H1 (cell line): ENCODE measurements around the gene ACAD10. TPM values are rescaled to one million over a fixed set of nuclear protein-coding genes. Genes with fewer than 3 reads are reported as not detected.

Source experiments
- BRCA1 ChIP-seq: IDR thresholded peaks from 2 replicates; pipeline ENCODE4 v1.6.1; 2012; ENCODE audit warnings: low read depth, low read length, improper control_type of control experiment
- CEBPB ChIP-seq: IDR thresholded peaks from 2 replicates; pipeline ENCODE4 v1.6.1; 2012; ENCODE audit warnings: low read depth, low read length
- HDAC6 ChIP-seq: IDR thresholded peaks from one replicate; pipeline ENCODE4 v1.7.1; 2012; ENCODE audit warnings: low read depth, mild to moderate bottlenecking, inconsistent platforms, low read length, moderate library complexity
- MAFK ChIP-seq: IDR thresholded peaks from 2 replicates; pipeline ENCODE4 v1.6.1; 2012; ENCODE audit warnings: low read depth, mild to moderate bottlenecking, improper control_type of control experiment, low read length
- NRF1 ChIP-seq: IDR thresholded peaks from 2 replicates; pipeline ENCODE4 v1.6.1; 2011; ENCODE audit warnings: mild to moderate bottlenecking, low read depth, low read length, improper control_type of control experiment
- RBBP5 ChIP-seq: IDR thresholded peaks from 2 replicates; pipeline ENCODE4 v1.7.1; 2012; ENCODE audit warnings: low read depth, mild to moderate bottlenecking, inconsistent platforms, low read length, moderate library complexity, borderline replicate concordance
- USF2 ChIP-seq: IDR thresholded peaks from 2 replicates; pipeline ENCODE4 v1.6.1; 2011; ENCODE audit warnings: low read length, improper control_type of control experiment
- polyA plus RNA-seq, 7 experiments: library from polyadenylated mRNA; depleted of rRNA in 3 of 7; stranded (reverse) in 5 of 7; unstranded in 2 of 7; fragments of >200 nt in 5 of 7; fragments of 200-250 nt in 2 of 7; gene quantifications; 1 replicate in 5 of 7; 2 replicates in 1 of 7; 4 replicates in 1 of 7; pipeline versions ENCODE4 v1.2.1 to v1.2.3, GENCODE V29; 2011 to 2013; ENCODE audit warnings: missing spikeins in 2 of 7, mixed read lengths in 2 of 7
- total RNA-seq: library from RNA; stranded (reverse); fragmentation: NEBNext Ultra II Directional; extraction: Animal tissue kit (Norgen Biotek cat#: 25700); gene quantifications from 2 replicates; pipeline ENCODE4 v1.2.1, GENCODE V29; 2021

Gene ACAD10
- total and polyA plus RNA-seq, 2 of the 8 experiments (the other 6 are each of a cell fraction or from before 2014, with no cell fraction given): 17.3 to 23.3 TPM

- TF ChIP-seq USF2 (no peak), NRF1 (no peak), RBBP5 (no peak), BRCA1 (no peak), CEBPB (no peak), HDAC6 (no peak), MAFK (no peak)
Observed at GRCh38 chr12:111777345-111778045, 91.6 kb downstream of the ACAD10 start (continued).
